Esophagus squamous epithelium (tissue), 4 donors: ENCODE results near the gene B4GAT1.

Source experiments
- CTCF ChIP-seq, 6 experiments: fragments of 450-650 bp in 4 of 6; fragments of 200-600 bp in 2 of 6; sonication (generic) in 2 of 6; IDR thresholded peaks; one replicate each; pipeline ENCODE4 v1.5.1; 2016 to 2019; ENCODE audit warnings: antibody characterized with exemption in 6 of 6, mild to moderate bottlenecking in 4 of 6, moderate library complexity in 4 of 6
- POLR2A ChIP-seq, 4 donors: fragments of 450-650 bp; IDR thresholded peaks; one replicate each; pipeline ENCODE4 v1.6.1; 2017; ENCODE audit warnings: antibody characterized with exemption in 4 of 4, mild to moderate bottlenecking in 4 of 4, moderate library complexity in 3 of 4

- TF ChIP-seq POLR2A (IDR thresholded peaks at IDR 0.05) (no peak), CTCF (IDR thresholded peaks at IDR 0.05) (no peak)
Measured at GRCh38 chr11:66371627-66372415, 24.4 kb upstream of the B4GAT1 start, which contains the start of gene SLC29A2.
